Endothelial cell of umbilical vein (primary cell): ENCODE measurements around the gene MORF4L1. TPM values are rescaled to one million over a fixed set of nuclear protein-coding genes. Genes with fewer than 3 reads are reported as not detected.

Source experiments
- BruUV-seq: library from RNA; stranded (reverse); fragments of 400-500 nt; replicated peaks from 2 replicates; lab custom pipeline; 2021; lab: Mats Ljungman, UMichigan
- CTCF ChIA-PET: fragments of 300-600, 350-600 bp; sonication (Branson Sonifier 250); formaldehyde crosslinking; loops from one replicate; lab custom pipeline; 2021; ENCODE audit warnings: antibody characterized with exemption, inconsistent platforms; lab: Charles Lee
- POLR2A ChIA-PET: fragments of 300-600, 350-600 bp; sonication (Branson Sonifier 250); formaldehyde crosslinking; loops from one replicate; lab custom pipeline; 2021; ENCODE audit warnings: antibody characterized with exemption, inconsistent platforms; lab: Charles Lee
- DNase-seq: peaks from one replicate; pipeline ENCODE4 v3.0.0-alpha.2; 2011; ENCODE audit warnings: low read depth, low spot score
- FAIRE-seq: peaks from 2 replicates; lab custom pipeline; 2011; peaks lifted over from hg19 to GRCh38; lab: Jason Lieb, UNC
- H2AFZ ChIP-seq: 2 replicates; pipeline ENCODE4 v1.6.0; 2012; ENCODE audit warnings: low read depth, low read length, control low read depth, inconsistent platforms
- H3K27ac ChIP-seq: 2 replicates; pipeline ENCODE4 v1.5.1; 2011; ENCODE audit warnings: low read depth, mild to moderate bottlenecking, control low read depth, low read length, moderate library complexity; ENCODE audit not compliant: insufficient read depth
- H3K27me3 ChIP-seq, 2 experiments: 2 replicates each; pipeline versions ENCODE4 v1.6.0 to v1.6.1; 2011; ENCODE audit warnings: low read length in 2 of 2, mixed read lengths in 1 of 2; ENCODE audit not compliant: control insufficient read depth in 2 of 2, insufficient read depth in 2 of 2
- H3K36me3 ChIP-seq, 2 experiments: 2 replicates in 1 of 2; 3 replicates in 1 of 2; pipeline ENCODE4 v1.5.1; 2011; ENCODE audit warnings: low read length in 2 of 2, mild to moderate bottlenecking in 1 of 2, moderate library complexity in 1 of 2; ENCODE audit not compliant: control insufficient read depth in 2 of 2, insufficient read depth in 2 of 2; ENCODE audit errors: extremely low read depth in 1 of 2
- H3K4me1 ChIP-seq: 3 replicates; pipeline ENCODE4 v1.5.1; 2011; ENCODE audit warnings: mild to moderate bottlenecking, low read length; ENCODE audit not compliant: control insufficient read depth, insufficient read depth; ENCODE audit errors: extremely low read depth
- H3K4me2 ChIP-seq: 2 replicates; pipeline ENCODE4 v1.6.1; 2011; ENCODE audit warnings: low read length, control low read depth, mixed read lengths; ENCODE audit not compliant: insufficient read depth
- H3K4me3 ChIP-seq, 3 experiments: fragments of 200-600 bp in 1 of 3; sonication (generic), shearing (Covaris generic) in 1 of 3; replicated peaks in 1 of 3; 2 replicates each; pipeline ENCODE4 v1.5.1; 2011 to 2016; ENCODE audit warnings: control low read depth in 3 of 3, low read length in 3 of 3, mild to moderate bottlenecking in 2 of 3, inconsistent platforms in 1 of 3, low read depth in 1 of 3, moderate library complexity in 1 of 3; ENCODE audit not compliant: insufficient read depth in 1 of 3
- H3K79me2 ChIP-seq: 2 replicates; pipeline ENCODE4 v1.6.0; 2012; ENCODE audit warnings: low read length, inconsistent platforms; ENCODE audit not compliant: control insufficient read depth, insufficient read depth
- H3K9ac ChIP-seq: replicated peaks from 2 replicates; pipeline ENCODE3; 2011; ENCODE audit warnings: low read length, control low read depth; ENCODE audit not compliant: insufficient read depth; ENCODE audit errors: extremely low read depth
- H3K9me1 ChIP-seq: replicated peaks from 3 replicates; pipeline ENCODE4 v1.6.0; 2011; ENCODE audit warnings: mild to moderate bottlenecking, low read length; ENCODE audit not compliant: control insufficient read depth, insufficient read depth; ENCODE audit errors: extremely low read depth
- H3K9me3 ChIP-seq: replicated peaks from 2 replicates; pipeline ENCODE4 v1.5.1; 2012; ENCODE audit warnings: low read length, inconsistent platforms; ENCODE audit not compliant: control insufficient read depth, insufficient read depth
- H4K20me1 ChIP-seq: replicated peaks from 2 replicates; pipeline ENCODE3; 2011; ENCODE audit warnings: mild to moderate bottlenecking, low read length; ENCODE audit not compliant: control insufficient read depth, insufficient read depth; ENCODE audit errors: extremely low read depth
- EZH2 ChIP-seq: IDR thresholded peaks from 2 replicates; pipeline ENCODE4 v1.6.1; 2012; ENCODE audit warnings: borderline replicate concordance, low read depth, mild to moderate bottlenecking, moderate library complexity, low read length, inconsistent platforms; ENCODE audit not compliant: severe bottlenecking
- FOS ChIP-seq: IDR thresholded peaks from 2 replicates; pipeline ENCODE4 v1.6.1; 2011; ENCODE audit warnings: mild to moderate bottlenecking, low read length, moderate library complexity, borderline replicate concordance; ENCODE audit not compliant: insufficient read depth
- GATA2 ChIP-seq: IDR thresholded peaks from 2 replicates; pipeline ENCODE4 v1.7.0; 2011; ENCODE audit warnings: low read depth, mild to moderate bottlenecking, moderate library complexity, mixed read lengths, low read length; ENCODE audit not compliant: insufficient read length, insufficient read depth
- JUN ChIP-seq: IDR thresholded peaks from 2 replicates; pipeline ENCODE4 v1.6.1; 2011; ENCODE audit warnings: borderline replicate concordance, low read depth; ENCODE audit not compliant: insufficient read length, insufficient read depth
- MYC ChIP-seq: IDR thresholded peaks from one replicate; pipeline ENCODE4 v1.6.1; 2011; ENCODE audit warnings: mild to moderate bottlenecking, low read depth, low read length
- POLR2A ChIP-seq: IDR thresholded peaks from 2 replicates; pipeline ENCODE4 v1.6.1; 2012; ENCODE audit warnings: low read depth, mild to moderate bottlenecking, control low read depth, low read length
- POLR2AphosphoS5 ChIP-seq: IDR thresholded peaks from 2 replicates; pipeline ENCODE4 v1.6.1; 2012; ENCODE audit warnings: low read depth, mild to moderate bottlenecking, control low read depth, low read length, moderate library complexity; ENCODE audit not compliant: insufficient read depth
- dilution Hi-C: fragments of 300-500 bp; cut with MboI; formaldehyde crosslinking; loops from one replicate; pipeline ENCODE4 v1.15.0; 2019; ENCODE audit warnings: low sequenced_read_pairs; ENCODE audit not compliant: extremely low pct_ligation_motif_present
- intact Hi-C: fragments of 100-400 bp; cut with micrococcal nuclease; formaldehyde crosslinking; loops from one replicate; pipeline ENCODE4 v1.10.0; 2022
- polyA plus RNA-seq, 4 experiments: library from polyadenylated mRNA; depleted of rRNA in 3 of 4; stranded (reverse) in 3 of 4; unstranded in 1 of 4; fragments of >200 nt; gene quantifications; 2 replicates each; pipeline versions ENCODE4 v1.2.1 to v1.2.3, GENCODE V29; 2011 to 2012; ENCODE audit warnings: missing spikeins in 1 of 4
- total RNA-seq: library from RNA; stranded (reverse); gene quantifications from 2 replicates; pipeline ENCODE4 v1.2.3, GENCODE V29; 2021
- TF ChIP-seq, protein P1 (sequence below), 2 donors: IDR thresholded peaks; 1 replicate in 1 of 2; 2 replicates in 1 of 2; pipeline ENCODE4 v1.5.1; 2011; ENCODE audit warnings: low read length in 2 of 2, mild to moderate bottlenecking in 2 of 2, moderate library complexity in 2 of 2, control low read depth in 1 of 2, inconsistent platforms in 1 of 2, low read depth in 1 of 2; ENCODE audit not compliant: insufficient read depth in 1 of 2; ENCODE audit errors: extremely low read depth in 1 of 2
- TF ChIP-seq, protein P2 (sequence below): IDR thresholded peaks from 2 replicates; pipeline ENCODE4 v1.6.1; 2011; ENCODE audit not compliant: insufficient read depth, insufficient read length

Gene MORF4L1
- total and polyA plus RNA-seq, 2 donors (not counting 3 experiments of a cell fraction or from before 2014, with no cell fraction given) = 164 to 404 TPM

DNA sequence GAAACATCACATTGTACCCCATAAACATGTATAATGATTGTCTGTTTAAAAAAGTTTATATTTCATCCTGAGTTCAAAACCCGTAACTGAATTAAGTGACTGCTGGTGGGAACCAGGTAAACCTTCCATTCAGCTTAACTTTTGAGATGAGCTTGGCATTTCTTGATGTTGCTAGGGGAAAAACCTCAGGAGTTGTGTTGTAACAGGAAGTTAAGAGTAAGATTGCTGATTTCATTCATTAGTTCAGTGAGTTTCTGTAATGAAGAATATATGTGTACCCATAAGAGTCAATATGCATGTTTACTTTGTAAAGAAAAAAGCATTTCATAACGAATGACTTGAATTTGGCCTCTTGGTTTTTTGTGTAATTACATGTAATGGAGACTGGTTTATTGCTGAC, 39.6 kb downstream of the MORF4L1 start:
- BruUV-seq = no TSS peak
- FAIRE-seq (no peak), DNase-seq (no peak)
- POLR2A ChIA-PET = no interaction called here
- Histone ChIP-seq H2AFZ (no peak overlapping the region), H3K9ac (no peak overlapping the region), H3K27me3 (no peaks in the 10 kb centered on the region), H3K9me3 (no peaks in the 10 kb centered on the region), H3K27ac (no peak overlapping the region), H3K36me3 (peaks cover 24 to 51% of the 10 kb centered on the region in 2 experiments), H3K4me2 (no peak overlapping the region), H3K9me1 (no peaks in the 10 kb centered on the region), H3K4me3 (no peak overlapping the region), H3K79me2 (peaks cover 10% of the 10 kb centered on the region), H3K4me1 (no peaks in the 10 kb centered on the region), H4K20me1 (no peaks in the 10 kb centered on the region)
- dilution Hi-C loops (no loop called here), intact Hi-C loops (no loop called here)
- CTCF ChIA-PET = interaction anchor here (1.0 to 7.4 kb wide), 3 partner anchors 67 to 272 kb away, joined by 4 to 86 read pairs (median 5); no protein-coding TSS in a partner anchor
- no peak for TF ChIP-seq JUN
- no peak for TF ChIP-seq POLR2AphosphoS5
- TF ChIP-seq, protein P1, sequence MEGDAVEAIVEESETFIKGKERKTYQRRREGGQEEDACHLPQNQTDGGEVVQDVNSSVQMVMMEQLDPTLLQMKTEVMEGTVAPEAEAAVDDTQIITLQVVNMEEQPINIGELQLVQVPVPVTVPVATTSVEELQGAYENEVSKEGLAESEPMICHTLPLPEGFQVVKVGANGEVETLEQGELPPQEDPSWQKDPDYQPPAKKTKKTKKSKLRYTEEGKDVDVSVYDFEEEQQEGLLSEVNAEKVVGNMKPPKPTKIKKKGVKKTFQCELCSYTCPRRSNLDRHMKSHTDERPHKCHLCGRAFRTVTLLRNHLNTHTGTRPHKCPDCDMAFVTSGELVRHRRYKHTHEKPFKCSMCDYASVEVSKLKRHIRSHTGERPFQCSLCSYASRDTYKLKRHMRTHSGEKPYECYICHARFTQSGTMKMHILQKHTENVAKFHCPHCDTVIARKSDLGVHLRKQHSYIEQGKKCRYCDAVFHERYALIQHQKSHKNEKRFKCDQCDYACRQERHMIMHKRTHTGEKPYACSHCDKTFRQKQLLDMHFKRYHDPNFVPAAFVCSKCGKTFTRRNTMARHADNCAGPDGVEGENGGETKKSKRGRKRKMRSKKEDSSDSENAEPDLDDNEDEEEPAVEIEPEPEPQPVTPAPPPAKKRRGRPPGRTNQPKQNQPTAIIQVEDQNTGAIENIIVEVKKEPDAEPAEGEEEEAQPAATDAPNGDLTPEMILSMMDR (IDR thresholded peaks at IDR 0.05; ENCODE audit: extremely low read depth in 1 of 2, insufficient read depth in 1 of 2, low read depth in 1 of 2, low read length in 2 of 2) = no peak
- TF ChIP-seq, protein P2, sequence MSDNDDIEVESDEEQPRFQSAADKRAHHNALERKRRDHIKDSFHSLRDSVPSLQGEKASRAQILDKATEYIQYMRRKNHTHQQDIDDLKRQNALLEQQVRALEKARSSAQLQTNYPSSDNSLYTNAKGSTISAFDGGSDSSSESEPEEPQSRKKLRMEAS = no peak
- TF ChIP-seq GATA2 = no peak

GRCh38 chr15:78913012-78913411, 40.3 kb downstream of the MORF4L1 start:
- FAIRE-seq = no peak
- Histone ChIP-seq H3K4me3 (no peak overlapping the region), H3K27ac (no peak overlapping the region), H3K9me1 (no peaks in the 10 kb centered on the region), H4K20me1 (no peaks in the 10 kb centered on the region), H3K4me2 (no peak overlapping the region), H3K27me3 (no peaks in the 10 kb centered on the region), H3K79me2 (peaks cover 10% of the 10 kb centered on the region), H3K9me3 (no peaks in the 10 kb centered on the region), H3K9ac (no peak overlapping the region), H2AFZ (no peak overlapping the region), H3K4me1 (no peaks in the 10 kb centered on the region), H3K36me3 (peaks cover 25 to 54% of the 10 kb centered on the region in 2 experiments)
- TF ChIP-seq JUN = no peak
- no peak for TF ChIP-seq EZH2
- TF ChIP-seq, protein P1 (IDR thresholded peaks at IDR 0.05; ENCODE audit: extremely low read depth in 1 of 2, insufficient read depth in 1 of 2, low read depth in 1 of 2, low read length in 2 of 2) = no peak
- TF ChIP-seq, protein P2 = no peak
- TF ChIP-seq GATA2 = no peak
- no peak for TF ChIP-seq MYC
- TF ChIP-seq FOS = no peak
- no peak for TF ChIP-seq POLR2AphosphoS5
- no peak for TF ChIP-seq POLR2A
- BruUV-seq = no TSS peak
- POLR2A ChIA-PET = no interaction called here
- intact Hi-C loops = no loop called here
- no peak for DNase-seq
- CTCF ChIA-PET = interaction anchor here (1.7 to 7.4 kb wide), 2 partner anchors 94 to 272 kb away, joined by 5 to 86 read pairs; no protein-coding TSS in a partner anchor
- dilution Hi-C loops = no loop called here
